Naive B cell (primary cell): ENCODE data around the gene SLC52A3. TPM values are rescaled to one million over a fixed set of nuclear protein-coding genes. Genes with fewer than 3 reads are reported as not detected.
"Not testable (repeated sequence)": the region's sequence is repeated elsewhere in the genome, so short reads cannot be mapped to it uniquely, and the experiment has no call there.

Experiments used
- ATAC-seq, 2 donors: fragments of 150-1000 bp; cut with Tn5 transposase; 2 replicates each; pipeline ENCODE4 v1.10.0; 2021; ENCODE audit warnings: low read depth in 2 of 2, mild to moderate bottlenecking in 2 of 2, moderate library complexity in 2 of 2
- DNase-seq: peaks from one replicate; pipeline ENCODE4 v3.0.0; 2022
- H3K27ac Mint-ChIP-seq, 6 donors: one replicate each; pipeline ENCODE4 v1.8.0; 2020 to 2022; ENCODE audit warnings: mild to moderate bottlenecking in 6 of 6, mixed read lengths in 6 of 6, moderate library complexity in 5 of 6, inconsistent platforms in 2 of 6
- H3K27me3 Mint-ChIP-seq, 3 donors: one replicate each; pipeline ENCODE4 v1.8.0; 2021 to 2022; ENCODE audit warnings: mixed read lengths in 3 of 3, mild to moderate bottlenecking in 1 of 3
- H3K36me3 Mint-ChIP-seq, 2 donors: one replicate each; pipeline ENCODE4 v1.8.0; 2020 to 2022; ENCODE audit warnings: mixed read lengths in 2 of 2, inconsistent platforms in 1 of 2, mild to moderate bottlenecking in 1 of 2
- H3K4me1 Mint-ChIP-seq, 3 donors: one replicate each; pipeline ENCODE4 v1.8.0; 2020 to 2022; ENCODE audit warnings: mixed read lengths in 3 of 3, inconsistent platforms in 1 of 3, mild to moderate bottlenecking in 1 of 3, moderate library complexity in 1 of 3
- H3K4me3 Mint-ChIP-seq, 8 donors: one replicate each; pipeline ENCODE4 v1.8.0; 2020 to 2022; ENCODE audit warnings: mild to moderate bottlenecking in 8 of 8, mixed read lengths in 8 of 8, moderate library complexity in 8 of 8, inconsistent platforms in 2 of 8
- H3K9me3 Mint-ChIP-seq, 7 donors: one replicate each; pipeline ENCODE4 v1.8.0; 2020 to 2022; ENCODE audit warnings: mixed read lengths in 7 of 7, mild to moderate bottlenecking in 5 of 7, inconsistent platforms in 2 of 7, moderate library complexity in 1 of 7
- polyA plus RNA-seq, 6 donors: library from polyadenylated mRNA; unstranded; fragments of 300-500 nt; fragmentation: Illumina TruSeq; gene quantifications; one replicate each; pipeline ENCODE4 v1.2.3, GENCODE V29; 2021; ENCODE audit warnings: low read depth in 6 of 6

Gene SLC52A3
- polyA plus RNA-seq, 6 donors from 2014 or later: not detected

- ATAC-seq (no peak), DNase-seq (no peak)
- H3K36me3 Mint-ChIP-seq: peaks cover 0 to 2% of the 10 kb centered on the region in 2 donors
- peaks cover 0 to 17% (median 10%) of the 10 kb centered on the region in 7 donors for H3K9me3 Mint-ChIP-seq
- H3K27me3 Mint-ChIP-seq: peaks cover 22 to 45% (median 35%) of the 10 kb centered on the region in 3 donors
- no peak overlapping the region for H3K27ac Mint-ChIP-seq
- peaks cover 0 to 3% (median 0%) of the 10 kb centered on the region in 3 donors for H3K4me1 Mint-ChIP-seq
- no peak overlapping the region for H3K4me3 Mint-ChIP-seq
These were observed 28.6 kb downstream of the SLC52A3 start for GRCh38 chr20:739736-740135.

- H3K9me3 Mint-ChIP-seq: peaks cover 0 to 7% (median 0%) of the 10 kb centered on the region in 7 donors
These were observed 34.4 kb downstream of the SLC52A3 start for GRCh38 chr20:733861-734260.

GRCh38 chr20:732727-733126 lies 35.6 kb downstream of the SLC52A3 start:
- Mint-ChIP-seq H3K27ac (no peak overlapping the region), H3K27me3 (peaks cover 12 to 65% (median 60%) of the 10 kb centered on the region in 3 donors), H3K4me1 (peaks cover under 1 to 9% (median 5%) of the 10 kb centered on the region in 3 donors), H3K9me3 (peaks cover 0 to 7% (median 0%) of the 10 kb centered on the region in 7 donors), H3K4me3 (no peak overlapping the region), H3K36me3 (no peaks in the 10 kb centered on the region)
- DNase-seq: no peak
- ATAC-seq: no peak

More at GRCh38 chr20:733861-734260, 34.4 kb downstream of the SLC52A3 start:
- Mint-ChIP-seq H3K4me1 (peaks cover 0 to 4% (median 3%) of the 10 kb centered on the region in 3 donors), H3K36me3 (no peaks in the 10 kb centered on the region), H3K4me3 (no peak overlapping the region), H3K27me3 (peaks cover 9 to 62% (median 57%) of the 10 kb centered on the region in 3 donors), H3K27ac (no peak overlapping the region)
- ATAC-seq (no peak), DNase-seq (no peak)

- H3K4me1 Mint-ChIP-seq: peaks cover 0 to 9% (median 5%) of the 10 kb centered on the region in 3 donors
- peaks cover 16 to 71% (median 63%) of the 10 kb centered on the region in 3 donors for H3K27me3 Mint-ChIP-seq
- H3K4me3 Mint-ChIP-seq: no peak overlapping the region
- H3K36me3 Mint-ChIP-seq: no peaks in the 10 kb centered on the region
- DNase-seq (no peak), ATAC-seq (no peak)
- H3K27ac Mint-ChIP-seq: peak overlapping the region in 1 of 6 donors; percentile 43
- H3K9me3 Mint-ChIP-seq: peaks cover 0 to 7% (median 0%) of the 10 kb centered on the region in 7 donors
These were observed 36.3 kb downstream of the SLC52A3 start for GRCh38 chr20:731891-732560.

GRCh38 chr20:730005-730404 lies 38.3 kb downstream of the SLC52A3 start:
- Mint-ChIP-seq H3K27me3 (peaks cover 31 to 79% (median 78%) of the 10 kb centered on the region in 3 donors), H3K36me3 (no peaks in the 10 kb centered on the region), H3K27ac (no peak overlapping the region), H3K4me1 (peaks cover 0 to 9% (median 5%) of the 10 kb centered on the region in 3 donors), H3K9me3 (peaks cover 0 to 7% (median 0%) of the 10 kb centered on the region in 7 donors), H3K4me3 (peak overlapping the region in 2 of 8 donors; percentile 59 to 77)
- DNase-seq (no peak), ATAC-seq (no peak)

- peaks cover 0 to 9% (median 5%) of the 10 kb centered on the region in 3 donors for H3K4me1 Mint-ChIP-seq
- peaks cover 0 to 7% (median 0%) of the 10 kb centered on the region in 7 donors for H3K9me3 Mint-ChIP-seq
- H3K27ac Mint-ChIP-seq: no peak overlapping the region
- ATAC-seq (peak; percentile 51), DNase-seq (peak; percentile 2)
- peaks cover 37 to 80% (median 72%) of the 10 kb centered on the region in 3 donors for H3K27me3 Mint-ChIP-seq
- H3K36me3 Mint-ChIP-seq: no peaks in the 10 kb centered on the region
- peak overlapping the region in 3 of 8 donors; percentile 43 to 60 (median 56) for H3K4me3 Mint-ChIP-seq
These were observed 39.9 kb downstream of the SLC52A3 start for GRCh38 chr20:728256-728944.

- ATAC-seq (no peak), DNase-seq (no peak)
- peaks cover 0 to 9% (median 1%) of the 10 kb centered on the region in 7 donors for H3K9me3 Mint-ChIP-seq
- peak overlapping the region in 1 of 8 donors; percentile 21 for H3K4me3 Mint-ChIP-seq
- H3K4me1 Mint-ChIP-seq: peaks cover 0 to 9% (median 5%) of the 10 kb centered on the region in 3 donors
- H3K27me3 Mint-ChIP-seq: peaks cover 42 to 77% (median 65%) of the 10 kb centered on the region in 3 donors
- H3K27ac Mint-ChIP-seq: no peak overlapping the region
- no peaks in the 10 kb centered on the region for H3K36me3 Mint-ChIP-seq
These were observed 42.1 kb downstream of the SLC52A3 start for GRCh38 chr20:726160-726559.

- no peak overlapping the region for H3K27ac Mint-ChIP-seq
- peaks cover 0 to 9% (median 1%) of the 10 kb centered on the region in 7 donors for H3K9me3 Mint-ChIP-seq
- no peak overlapping the region for H3K4me3 Mint-ChIP-seq
- peaks cover 42 to 74% (median 67%) of the 10 kb centered on the region in 3 donors for H3K27me3 Mint-ChIP-seq
- DNase-seq: no peak
- H3K36me3 Mint-ChIP-seq: no peaks in the 10 kb centered on the region
- ATAC-seq: no peak
- H3K4me1 Mint-ChIP-seq: peaks cover 0 to 9% (median 5%) of the 10 kb centered on the region in 3 donors
These were observed 42.8 kb downstream of the SLC52A3 start for GRCh38 chr20:725491-725890.

GRCh38 chr20:724797-725196 lies 43.5 kb downstream of the SLC52A3 start:
- H3K4me1 Mint-ChIP-seq, H3K36me3 Mint-ChIP-seq: not testable (repeated sequence)
- H3K27me3 Mint-ChIP-seq: peaks cover 42 to 73% (median 69%) of the 10 kb centered on the region in 3 donors

GRCh38 chr20:723756-724155 lies 44.5 kb downstream of the SLC52A3 start:
- peaks cover 0 to 4% (median 4%) of the 10 kb centered on the region in 3 donors for H3K4me1 Mint-ChIP-seq
- ATAC-seq (no peak), DNase-seq (no peak)
- H3K4me3 Mint-ChIP-seq: no peak overlapping the region
- no peak overlapping the region for H3K27ac Mint-ChIP-seq
- H3K27me3 Mint-ChIP-seq: peaks cover 44 to 71% (median 67%) of the 10 kb centered on the region in 3 donors
- H3K36me3 Mint-ChIP-seq: no peaks in the 10 kb centered on the region
- peaks cover 0 to 5% (median 0%) of the 10 kb centered on the region in 7 donors for H3K9me3 Mint-ChIP-seq

More at GRCh38 chr20:724797-725196, 43.5 kb downstream of the SLC52A3 start:
- H3K27ac Mint-ChIP-seq, ATAC-seq, H3K9me3 Mint-ChIP-seq, DNase-seq, H3K4me3 Mint-ChIP-seq: not testable (repeated sequence)

GRCh38 chr20:722822-723644 lies 45.3 kb downstream of the SLC52A3 start:
- DNase-seq (no peak), ATAC-seq (no peak)
- Mint-ChIP-seq H3K27ac (peak overlapping the region in 1 of 6 donors; percentile 47), H3K4me1 (no peaks in the 10 kb centered on the region), H3K4me3 (no peak overlapping the region), H3K27me3 (peaks cover 46 to 67% (median 62%) of the 10 kb centered on the region in 3 donors), H3K36me3 (no peaks in the 10 kb centered on the region), H3K9me3 (peaks cover 0 to 5% (median 0%) of the 10 kb centered on the region in 7 donors)

GRCh38 chr20:721876-722275 lies 46.4 kb downstream of the SLC52A3 start:
- H3K27me3 Mint-ChIP-seq: peaks cover 49 to 69% (median 64%) of the 10 kb centered on the region in 3 donors
- no peaks in the 10 kb centered on the region for H3K4me1 Mint-ChIP-seq
- ATAC-seq: no peak
- H3K9me3 Mint-ChIP-seq: peaks cover 0 to 5% (median 0%) of the 10 kb centered on the region in 7 donors
- no peak overlapping the region for H3K4me3 Mint-ChIP-seq
- H3K36me3 Mint-ChIP-seq: no peaks in the 10 kb centered on the region
- no peak for DNase-seq
- H3K27ac Mint-ChIP-seq: no peak overlapping the region

GRCh38 chr20:719816-720215 lies 48.5 kb downstream of the SLC52A3 start:
- no peak overlapping the region for H3K4me3 Mint-ChIP-seq
- no peak for ATAC-seq

More at GRCh38 chr20:719816-720215, 48.5 kb downstream of the SLC52A3 start:
- Mint-ChIP-seq H3K27ac (no peak overlapping the region), H3K4me1 (no peaks in the 10 kb centered on the region), H3K27me3 (peaks cover 35 to 54% (median 54%) of the 10 kb centered on the region in 3 donors), H3K36me3 (no peaks in the 10 kb centered on the region), H3K9me3 (peaks cover 0 to 5% (median 0%) of the 10 kb centered on the region in 7 donors)
- DNase-seq: no peak
